DOHH2 (cell line): ENCODE measurements around the gene KHDC4.

ENCODE experiments used
- CTCF ChIP-seq: fragments of 200-600 bp; sonication (generic); IDR thresholded peaks from one replicate; pipeline ENCODE4 v1.5.1; 2014; ENCODE audit warnings: antibody characterized with exemption, mild to moderate bottlenecking, low read depth, low read length; ENCODE audit not compliant: poor library complexity, severe bottlenecking
- EZH2phosphoT487 ChIP-seq: fragments of 200-600 bp; sonication (generic); IDR thresholded peaks from 2 replicates; pipeline ENCODE4 v1.6.1; 2017; ENCODE audit warnings: borderline replicate concordance, mild to moderate bottlenecking, antibody characterized with exemption, low read length, moderate library complexity, mixed read lengths

- TF ChIP-seq CTCF = no peak
- TF ChIP-seq EZH2phosphoT487 = no peak
Measured at GRCh38 chr1:155880251-155880650, 54.0 kb downstream of the KHDC4 start.
